Activated CD8-positive, alpha-beta T cell treated with anti-CD3 and anti-CD28 coated beads, Interleukin-2, amount 10 ng/mL, durations not matched to agents 7 days and 5 days (primary cell): ENCODE results near the gene C2orf68. TPM values are rescaled to one million over a fixed set of nuclear protein-coding genes. Genes with fewer than 3 reads are reported as not detected.
A peak's percentile ranks its signal among the peaks of the same experiment; 100 is the strongest.

Experiments used
- ATAC-seq: fragments of 150-1000 bp; cut with Tn5 transposase; one replicate; pipeline ENCODE4 v1.10.0; 2021; ENCODE audit warnings: moderate library complexity
- CTCF ChIA-PET: fragments of 350-600 bp; sonication (Branson Sonifier 250); formaldehyde crosslinking; loops from one replicate; lab custom pipeline; 2021; ENCODE audit warnings: antibody characterized with exemption; lab: Charles Lee
- POLR2A ChIA-PET: fragments of 350-600 bp; sonication (Branson Sonifier 250); formaldehyde crosslinking; loops from one replicate; lab custom pipeline; 2021; ENCODE audit warnings: antibody characterized with exemption; lab: Charles Lee
- DNase-seq: peaks from one replicate; pipeline ENCODE4 v3.0.0-alpha.2; 2020
- H3K27ac Mint-ChIP-seq: one replicate; pipeline ENCODE4 v1.8.0; 2021; ENCODE audit warnings: mild to moderate bottlenecking, mixed read lengths
- H3K27me3 Mint-ChIP-seq: one replicate; pipeline ENCODE4 v1.8.0; 2021; ENCODE audit warnings: low read depth, mixed read lengths
- H3K36me3 Mint-ChIP-seq: one replicate; pipeline ENCODE4 v1.8.0; 2021; ENCODE audit warnings: low read depth, mixed read lengths
- H3K4me1 Mint-ChIP-seq: one replicate; pipeline ENCODE4 v1.8.0; 2021; ENCODE audit warnings: low read depth, mixed read lengths
- H3K4me3 Mint-ChIP-seq: one replicate; pipeline ENCODE4 v1.8.0; 2021; ENCODE audit warnings: mild to moderate bottlenecking, mixed read lengths
- H3K9me3 Mint-ChIP-seq: one replicate; pipeline ENCODE4 v1.8.0; 2022; ENCODE audit warnings: mixed read lengths; ENCODE audit not compliant: insufficient read depth
- total RNA-seq, 2 experiments: library from RNA; stranded (reverse); gene quantifications; one replicate each; pipeline ENCODE4 v1.2.3, GENCODE V29; 2021

The C2orf68 gene
- total RNA-seq, 2 experiments from 2014 or later, result 38.9 to 43.4 TPM

DNA sequence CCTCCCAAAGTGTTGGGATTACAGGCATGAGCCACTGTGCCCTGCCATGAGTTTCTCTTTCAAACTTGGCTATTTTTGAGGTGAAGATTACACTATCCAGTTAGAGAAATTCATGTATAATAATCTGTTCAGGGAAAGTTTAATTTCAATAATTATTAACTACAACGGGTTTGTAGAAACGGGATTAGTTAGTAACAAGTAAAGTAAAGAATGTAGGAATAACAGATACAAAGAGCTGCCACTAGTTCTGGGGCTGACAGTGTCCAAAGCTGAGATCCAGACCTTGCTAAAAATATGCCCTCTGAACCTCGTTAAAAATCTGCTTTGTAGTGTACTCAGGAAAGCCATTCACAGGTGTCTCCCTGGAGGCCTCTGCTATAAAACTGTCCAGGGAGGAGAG is 39.2 kb upstream of the C2orf68 start:
- ATAC-seq, result no peak
- Mint-ChIP-seq H3K4me1 (peaks cover 9% of the 10 kb centered on the region), H3K4me3 (no peak overlapping the region), H3K9me3 (no peaks in the 10 kb centered on the region), H3K36me3 (peaks cover 55% of the 10 kb centered on the region), H3K27me3 (no peaks in the 10 kb centered on the region), H3K27ac (no peak overlapping the region)
- DNase-seq, result no peak
- ChIA-PET POLR2A (no interaction called here), CTCF (interaction anchor here (1.9 to 9.4 kb wide), 3 partner anchors 9 to 78 kb away, joined by 5 to 86 read pairs (median 19); no protein-coding TSS in a partner anchor)

GRCh38 chr2:85650456-85650855 is 38.6 kb upstream of the C2orf68 start:
- H3K4me3 Mint-ChIP-seq, result no peak overlapping the region
- H3K36me3 Mint-ChIP-seq, result peaks cover 57% of the 10 kb centered on the region
- no peak for DNase-seq
- ChIA-PET POLR2A (no interaction called here), CTCF (interaction anchor here (3.3 to 9.4 kb wide), 2 partner anchors 9 to 15 kb away, joined by 19 to 86 read pairs; no protein-coding TSS in a partner anchor)
- H3K4me1 Mint-ChIP-seq, result peaks cover 4% of the 10 kb centered on the region
- ATAC-seq, result no peak
- H3K9me3 Mint-ChIP-seq, result no peaks in the 10 kb centered on the region
- no peaks in the 10 kb centered on the region for H3K27me3 Mint-ChIP-seq
- H3K27ac Mint-ChIP-seq, result no peak overlapping the region

DNA sequence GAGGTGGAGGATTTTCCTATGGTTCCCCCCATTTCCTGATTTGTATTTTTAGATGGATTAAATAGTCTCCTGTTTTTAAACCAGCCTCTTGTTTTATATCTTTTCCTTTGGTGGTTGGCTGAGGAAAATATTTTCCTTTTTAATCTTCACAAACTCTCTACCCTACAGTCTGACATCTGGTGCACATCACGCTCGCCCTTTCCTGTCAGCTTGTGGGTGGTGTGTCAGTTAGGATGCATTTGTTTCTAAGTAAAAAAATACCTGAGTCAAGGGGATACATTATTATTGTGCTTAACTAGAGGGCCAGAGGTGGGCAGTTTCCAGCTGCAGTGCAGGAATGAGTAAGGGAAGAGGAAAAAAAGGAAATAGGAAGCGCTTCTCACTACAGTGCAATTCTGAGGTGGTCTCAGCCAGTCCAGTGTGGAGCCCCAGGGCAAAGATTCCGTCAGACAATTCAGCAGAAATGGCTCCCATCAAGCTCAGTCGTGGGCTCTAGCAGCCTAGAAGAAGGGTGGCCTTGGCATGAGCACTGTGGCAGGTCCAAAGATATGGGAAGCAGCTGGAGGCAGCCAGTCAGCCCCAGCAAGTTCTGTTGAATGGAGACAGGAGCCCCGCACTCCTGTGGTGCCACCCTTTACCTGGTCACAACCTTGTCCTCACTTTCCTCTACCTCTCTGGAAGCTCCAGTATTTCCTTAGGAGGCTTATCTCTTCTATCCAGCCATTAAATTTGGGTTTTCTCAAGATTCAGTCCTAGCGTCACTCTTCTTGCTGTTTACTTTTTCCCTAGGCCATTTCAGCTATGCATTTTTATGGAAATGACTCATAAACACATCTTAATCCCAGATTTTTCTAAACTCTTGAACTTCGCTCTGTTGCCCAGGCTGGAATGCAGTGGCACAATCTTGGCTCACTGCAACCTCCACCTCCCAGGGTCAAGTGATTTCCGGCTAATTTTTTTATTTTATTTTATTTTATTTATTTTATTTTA is 37.6 kb upstream of the C2orf68 start:
- H3K4me3 Mint-ChIP-seq, result no peak overlapping the region
- ChIA-PET CTCF (interaction anchor here (0.6 to 9.4 kb wide), 17 partner anchors 10 to 165 kb away, joined by 3 to 86 read pairs (median 4); no protein-coding TSS in a partner anchor), POLR2A (no interaction called here)
- H3K9me3 Mint-ChIP-seq, result no peaks in the 10 kb centered on the region
- no peak for DNase-seq
- H3K36me3 Mint-ChIP-seq, result peaks cover 60% of the 10 kb centered on the region
- no peak overlapping the region for H3K27ac Mint-ChIP-seq
- peaks cover 4% of the 10 kb centered on the region for H3K4me1 Mint-ChIP-seq
- ATAC-seq, result no peak
- no peaks in the 10 kb centered on the region for H3K27me3 Mint-ChIP-seq

DNA sequence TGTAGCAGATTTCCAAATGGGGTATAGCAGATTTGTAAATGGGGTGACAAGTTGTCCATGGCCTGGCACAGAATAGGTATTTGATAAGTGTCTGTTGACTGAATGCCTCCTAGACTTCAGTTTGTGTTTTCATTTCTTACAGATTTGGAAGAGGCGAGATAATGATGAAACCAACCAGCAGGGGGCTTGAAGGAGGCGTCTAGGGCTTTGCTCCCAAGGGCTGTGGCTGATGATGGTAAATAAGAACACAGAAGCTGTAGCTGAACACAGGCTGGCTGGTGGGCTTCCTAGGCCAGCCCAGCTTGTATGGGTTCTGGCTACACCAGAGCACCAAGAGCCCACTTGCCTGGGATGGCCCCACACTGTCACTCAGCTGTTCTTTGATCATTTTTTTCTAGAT is 36.8 kb upstream of the C2orf68 start:
- Mint-ChIP-seq H3K27me3 (no peaks in the 10 kb centered on the region), H3K4me1 (no peaks in the 10 kb centered on the region), H3K4me3 (no peak overlapping the region), H3K9me3 (no peaks in the 10 kb centered on the region), H3K36me3 (peaks cover 62% of the 10 kb centered on the region), H3K27ac (no peak overlapping the region)
- ChIA-PET POLR2A (no interaction called here), CTCF (interaction anchor here (0.6 to 9.4 kb wide), 17 partner anchors 9 to 166 kb away, joined by 3 to 86 read pairs (median 4); no protein-coding TSS in a partner anchor)
- peak; percentile 75 for ATAC-seq
- DNase-seq, result peak; percentile 51

GRCh38 chr2:85647823-85648526 is 36.1 kb upstream of the C2orf68 start:
- H3K9me3 Mint-ChIP-seq, result no peaks in the 10 kb centered on the region
- no peak overlapping the region for H3K4me3 Mint-ChIP-seq
- H3K4me1 Mint-ChIP-seq, result peaks cover under 1% of the 10 kb centered on the region
- POLR2A ChIA-PET, result interaction anchor here (0.7 kb wide), 1 partner anchor 32 kb away, joined by 3 read pairs; the partner anchor contains the start of gene USP39
- H3K36me3 Mint-ChIP-seq, result peaks cover 64% of the 10 kb centered on the region
- no peak for DNase-seq
- H3K27me3 Mint-ChIP-seq, result no peaks in the 10 kb centered on the region
- no peak for ATAC-seq
- peak overlapping the region; percentile 4 for H3K27ac Mint-ChIP-seq
- CTCF ChIA-PET, result interaction anchor here (1.2 to 9.4 kb wide), 9 partner anchors 12 to 166 kb away, joined by 3 to 86 read pairs (median 4); no protein-coding TSS in a partner anchor

DNA sequence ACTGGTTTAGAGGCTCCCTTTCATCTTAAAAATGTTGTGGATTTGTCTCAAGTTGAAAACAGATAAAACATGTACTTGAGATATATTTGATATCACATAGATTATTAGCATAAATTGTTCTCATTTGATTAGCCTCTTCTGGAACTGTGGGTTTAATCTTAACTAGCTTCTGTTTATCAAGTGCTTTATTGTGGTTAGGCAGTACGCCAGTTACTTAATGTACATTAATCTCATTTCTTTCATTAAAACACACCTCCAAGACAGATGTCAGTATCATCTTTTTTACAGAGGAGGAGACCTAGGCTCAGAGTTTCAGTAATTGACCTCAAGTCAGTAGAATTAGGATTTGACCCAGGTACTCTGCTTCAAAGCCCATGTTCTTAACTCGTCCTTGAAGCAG is 34.3 kb upstream of the C2orf68 start:
- DNase-seq (no peak), ATAC-seq (no peak)
- H3K4me1 Mint-ChIP-seq, result peaks cover 19% of the 10 kb centered on the region
- no peak overlapping the region for H3K4me3 Mint-ChIP-seq
- no peak overlapping the region for H3K27ac Mint-ChIP-seq
- peaks cover 72% of the 10 kb centered on the region for H3K36me3 Mint-ChIP-seq
- ChIA-PET POLR2A (no interaction called here), CTCF (interaction anchor here (0.8 to 9.4 kb wide), 4 partner anchors 11 to 61 kb away, joined by 3 to 86 read pairs (median 3); no protein-coding TSS in a partner anchor)
- no peaks in the 10 kb centered on the region for H3K27me3 Mint-ChIP-seq
- no peaks in the 10 kb centered on the region for H3K9me3 Mint-ChIP-seq

- Mint-ChIP-seq H3K4me1 (peaks cover 23% of the 10 kb centered on the region), H3K9me3 (no peaks in the 10 kb centered on the region), H3K4me3 (no peak overlapping the region), H3K36me3 (peaks cover 77% of the 10 kb centered on the region), H3K27me3 (no peaks in the 10 kb centered on the region), H3K27ac (no peak overlapping the region)
- ChIA-PET POLR2A (no interaction called here), CTCF (interaction anchor here (1.1 to 9.4 kb wide), 2 partner anchors 9 to 225 kb away, joined by 3 to 86 read pairs; no protein-coding TSS in a partner anchor)
- ATAC-seq, result no peak
- no peak for DNase-seq
Observed at GRCh38 chr2:85644909-85645308, 33.0 kb upstream of the C2orf68 start.

DNA sequence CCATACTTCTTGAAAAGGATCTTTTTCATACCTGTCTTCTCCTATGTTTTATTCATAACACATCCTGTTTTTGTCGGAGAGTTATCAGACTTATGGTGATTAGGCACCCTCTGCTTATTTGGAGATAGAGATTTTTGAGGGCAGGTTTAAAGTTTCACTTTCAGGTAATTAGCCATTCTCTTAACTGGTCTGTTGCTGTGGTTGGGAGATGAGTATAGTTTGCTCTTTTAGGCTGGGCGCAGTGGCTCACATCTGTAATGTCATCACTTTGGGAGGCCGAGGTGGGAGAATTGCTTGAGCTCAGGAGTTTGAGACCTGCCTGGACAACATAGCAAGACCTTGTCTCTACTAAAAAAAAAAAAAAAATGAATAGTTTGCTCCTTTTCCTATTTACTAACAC is 30.9 kb upstream of the C2orf68 start:
- ChIA-PET CTCF (interaction anchor here (1.7 kb wide), 2 partner anchors 13 to 86 kb away, joined by 4 to 5 read pairs; no protein-coding TSS in a partner anchor), POLR2A (no interaction called here)
- Mint-ChIP-seq H3K27ac (peak overlapping the region; percentile 66), H3K27me3 (no peaks in the 10 kb centered on the region), H3K4me3 (no peak overlapping the region), H3K36me3 (peaks cover 72% of the 10 kb centered on the region), H3K9me3 (no peaks in the 10 kb centered on the region), H3K4me1 (peaks cover 23% of the 10 kb centered on the region)
- ATAC-seq, result no peak
- DNase-seq, result no peak

DNA sequence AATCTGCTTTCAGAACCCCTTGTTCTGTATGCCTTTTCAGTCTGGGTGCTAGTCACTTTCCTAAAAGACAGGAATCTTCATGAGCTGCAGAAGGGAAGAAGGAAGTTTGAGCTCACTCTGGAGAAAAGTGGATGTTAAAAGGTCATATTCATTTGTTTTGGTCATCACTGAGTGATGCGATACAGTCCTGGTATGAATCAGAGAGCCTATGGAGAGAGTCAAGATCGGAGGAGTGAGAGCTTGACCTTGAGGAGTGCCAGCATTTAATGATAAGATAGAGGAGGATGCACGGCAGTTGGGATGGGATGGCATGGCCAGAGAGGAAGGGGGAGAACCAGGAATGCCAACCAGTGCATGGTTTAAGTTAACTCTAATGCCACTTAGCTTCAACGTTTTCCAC is 23.8 kb upstream of the C2orf68 start:
- ChIA-PET POLR2A (interaction anchor here (0.8 to 1.2 kb wide), 2 partner anchors 20 to 24 kb away, joined by 3 to 4 read pairs; partner anchors contain the start of gene USP39), CTCF (interaction anchor here (1.1 to 5.5 kb wide), 7 partner anchors 8 to 71 kb away, joined by 4 to 86 read pairs (median 51); partner anchors contain the start of gene C2orf68)
- ATAC-seq (no peak), DNase-seq (no peak)
- H3K36me3 Mint-ChIP-seq, result peaks cover 66% of the 10 kb centered on the region
- H3K4me1 Mint-ChIP-seq, result peaks cover 6% of the 10 kb centered on the region
- H3K27me3 Mint-ChIP-seq, result no peaks in the 10 kb centered on the region
- no peak overlapping the region for H3K27ac Mint-ChIP-seq
- no peak overlapping the region for H3K4me3 Mint-ChIP-seq
- H3K9me3 Mint-ChIP-seq, result no peaks in the 10 kb centered on the region

DNA sequence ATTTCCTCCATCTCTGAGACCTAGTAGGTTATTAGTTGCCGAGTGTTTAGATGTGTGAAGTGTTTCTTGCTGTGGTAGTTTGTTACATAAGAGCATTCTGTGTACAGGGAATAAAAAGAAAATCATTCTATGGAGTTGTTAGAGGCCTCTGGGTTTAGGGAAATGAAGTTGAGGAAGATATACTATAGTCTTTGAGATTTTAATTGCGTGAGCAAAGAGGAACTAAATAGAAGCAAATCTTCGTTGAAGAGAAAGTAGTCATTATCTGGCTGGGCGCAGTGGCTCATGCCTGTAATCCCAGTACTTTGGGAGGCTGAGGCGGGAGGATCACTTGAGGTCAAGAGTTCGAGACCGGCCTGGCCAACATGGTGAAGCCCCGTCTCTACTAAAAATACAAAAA is 23.1 kb upstream of the C2orf68 start:
- no peak for DNase-seq
- Mint-ChIP-seq H3K27me3 (no peaks in the 10 kb centered on the region), H3K9me3 (no peaks in the 10 kb centered on the region), H3K27ac (no peak overlapping the region), H3K36me3 (peaks cover 71% of the 10 kb centered on the region), H3K4me3 (no peak overlapping the region), H3K4me1 (peaks cover 9% of the 10 kb centered on the region)
- ChIA-PET CTCF (interaction anchor here (3.3 to 5.5 kb wide), 4 partner anchors 14 to 71 kb away, joined by 36 to 86 read pairs (median 60); no protein-coding TSS in a partner anchor), POLR2A (interaction anchor here (0.6 to 1.2 kb wide), 4 partner anchors 12 to 241 kb away, joined by 3 to 4 read pairs (median 3); partner anchors contain the start of gene USP39)
- ATAC-seq, result no peak

GRCh38 chr2:85631316-85631715 is 19.4 kb upstream of the C2orf68 start:
- H3K4me1 Mint-ChIP-seq, result peaks cover 19% of the 10 kb centered on the region

More at GRCh38 chr2:85631316-85631715, 19.4 kb upstream of the C2orf68 start:
- Mint-ChIP-seq H3K9me3 (no peaks in the 10 kb centered on the region), H3K27ac (no peak overlapping the region), H3K36me3 (peaks cover 70% of the 10 kb centered on the region), H3K27me3 (no peaks in the 10 kb centered on the region), H3K4me3 (no peak overlapping the region)
- DNase-seq, result no peak
- ChIA-PET POLR2A (no interaction called here), CTCF (interaction anchor here (1.1 to 1.3 kb wide), 2 partner anchors 18 to 49 kb away, joined by 3 to 5 read pairs; no protein-coding TSS in a partner anchor)
- no peak for ATAC-seq
